GM12878 (cell line): Measurements from ENCODE around the gene OR6B3. TPM values are rescaled to one million over a fixed set of nuclear protein-coding genes. Genes with fewer than 3 reads are reported as not detected.

ENCODE experiments used
- ATAC-seq: fragments of 200-7000 bp; cut with Tn5 transposase; 3 replicates; pipeline ENCODE4 v1.9.1; 2020; ENCODE audit warnings: mild to moderate bottlenecking, moderate library complexity
- BruUV-seq: library from RNA; stranded (reverse); fragments of 400-500 nt; replicated peaks from 2 replicates; lab custom pipeline; 2021; lab: Mats Ljungman, UMichigan
- CTCF ChIA-PET: fragments of 300-600 bp; sonication (Branson Sonifier 250); formaldehyde crosslinking; extraction: SDS; loops from one replicate; lab custom pipeline; 2021; ENCODE audit warnings: inconsistent platforms; lab: Yijun Ruan, JAX
- POLR2A ChIA-PET: fragments of 350-600 bp; formaldehyde crosslinking; extraction: SDS; loops from one replicate; lab custom pipeline; 2021; ENCODE audit warnings: inconsistent platforms; lab: Charles Lee
- RAD21 ChIA-PET: fragments of 300-600 bp; sonication (Branson Sonifier 250); formaldehyde crosslinking; loops from one replicate; lab custom pipeline; 2023; ENCODE audit warnings: antibody characterized with exemption; ENCODE audit not compliant: unreplicated experiment; lab: Charles Lee
- SMC1A ChIA-PET: fragments of 300-600 bp; sonication (Branson Sonifier 250); formaldehyde crosslinking; loops from one replicate; lab custom pipeline; 2023; ENCODE audit not compliant: unreplicated experiment, uncharacterized antibody; lab: Charles Lee
- DNase-seq: peaks from one replicate; pipeline ENCODE4 v3.0.0-alpha.2; 2011; ENCODE audit warnings: low read depth, low spot score
- FAIRE-seq: peaks from 3 replicates; lab custom pipeline; 2011; peaks lifted over from hg19 to GRCh38; lab: Jason Lieb, UNC
- H2AFZ ChIP-seq: 2 replicates; pipeline ENCODE4 v1.6.0; 2011; ENCODE audit warnings: low read depth, low read length, control low read depth; ENCODE audit not compliant: control insufficient read depth
- H3K27ac ChIP-seq: 2 replicates; pipeline ENCODE4 v1.5.1; 2011; ENCODE audit warnings: control low read depth; ENCODE audit not compliant: control insufficient read depth, insufficient read depth
- H3K27me3 ChIP-seq, 2 experiments: replicated peaks in 1 of 2; 2 replicates each; pipeline versions ENCODE4 v1.6.0 to v1.6.1; 2011; ENCODE audit warnings: low read length in 1 of 2; ENCODE audit not compliant: control insufficient read depth in 2 of 2, insufficient read depth in 2 of 2
- H3K36me3 ChIP-seq, 2 experiments: 2 replicates each; pipeline ENCODE4 v1.5.1; 2011; ENCODE audit warnings: low read length in 1 of 2; ENCODE audit not compliant: control insufficient read depth in 2 of 2, insufficient read depth in 2 of 2
- H3K4me1 ChIP-seq: 2 replicates; pipeline ENCODE4 v1.6.1; 2011; ENCODE audit warnings: mild to moderate bottlenecking, low read length, moderate library complexity, mixed read lengths; ENCODE audit not compliant: control insufficient read depth, insufficient read depth
- H3K4me2 ChIP-seq: 2 replicates; pipeline ENCODE4 v1.6.0; 2011; ENCODE audit warnings: control low read depth; ENCODE audit not compliant: control insufficient read depth, insufficient read depth
- H3K4me3 ChIP-seq: fragments of 200-600 bp; sonication (generic); 2 replicates; pipeline ENCODE4 v1.5.1; 2016
- H3K79me2 ChIP-seq: 2 replicates; pipeline ENCODE4 v1.6.0; 2011; ENCODE audit warnings: low read length; ENCODE audit not compliant: control insufficient read depth, insufficient read depth
- H3K9ac ChIP-seq: 2 replicates; pipeline ENCODE4 v1.8.0; 2011; ENCODE audit warnings: low read length, control low read depth, mixed read lengths; ENCODE audit not compliant: control insufficient read depth, insufficient read depth
- H3K9me3 ChIP-seq: replicated peaks from 3 replicates; pipeline ENCODE4 v1.5.1; 2011; ENCODE audit warnings: mild to moderate bottlenecking, low read length; ENCODE audit not compliant: control insufficient read depth, insufficient read depth
- H4K20me1 ChIP-seq: 2 replicates; pipeline ENCODE4 v1.6.0; 2011; ENCODE audit not compliant: control insufficient read depth, insufficient read depth
- ATF7 ChIP-seq: fragments of 450-650 bp; IDR thresholded peaks from 2 replicates; pipeline ENCODE4 v1.6.1; 2016; ENCODE audit warnings: low read depth, mild to moderate bottlenecking
- BCL11A ChIP-seq: IDR thresholded peaks from 2 replicates; pipeline ENCODE4 v1.6.1; 2011; ENCODE audit warnings: low read depth, low read length
- FOS ChIP-seq: IDR thresholded peaks from 3 replicates; pipeline ENCODE4 v1.6.1; 2011; ENCODE audit warnings: borderline replicate concordance; ENCODE audit not compliant: insufficient read length; ENCODE audit errors: extremely low read depth
- IRF4 ChIP-seq: IDR thresholded peaks from 2 replicates; pipeline ENCODE4 v1.6.1; 2011; ENCODE audit warnings: low read depth, low read length
- KAT2A ChIP-seq: conservative IDR thresholded peaks from 2 replicates; pipeline ENCODE4 v1.6.1; 2011; ENCODE audit warnings: low read depth, low read length; ENCODE audit not compliant: control insufficient read depth
- MTA3 ChIP-seq: IDR thresholded peaks from 2 replicates; pipeline ENCODE4 v1.6.1; 2012; ENCODE audit warnings: low read length, inconsistent platforms, borderline replicate concordance
- NFXL1 ChIP-seq: fragments of 450-650 bp; IDR thresholded peaks from 2 replicates; pipeline ENCODE4 v1.6.1; 2017; ENCODE audit warnings: antibody characterized with exemption, mild to moderate bottlenecking, borderline replicate concordance
- NFYA ChIP-seq: IDR thresholded peaks from 2 replicates; pipeline ENCODE4 v1.6.1; 2011; ENCODE audit warnings: low read depth, mild to moderate bottlenecking, low read length, improper control_type of control experiment, borderline replicate concordance
- POU2F2 ChIP-seq: IDR thresholded peaks from 3 replicates; pipeline ENCODE4 v1.6.1; 2011; ENCODE audit warnings: low read depth, mild to moderate bottlenecking, low read length, borderline replicate concordance
- SIN3A ChIP-seq: IDR thresholded peaks from 2 replicates; pipeline ENCODE4 v1.6.1; 2012; ENCODE audit warnings: low read depth, low read length, improper control_type of control experiment
- WGBS: methylation state at CpG from one replicate; pipeline ENCODE4 v1.1.6; 2016; ENCODE audit warnings: low lambda C conversion rate; ENCODE audit not compliant: insufficient replicate concordance, insufficient coverage; ENCODE audit errors: missing lambda C conversion rate; 5-methylcytosine and 5-hydroxymethylcytosine counted together
- in situ Hi-C: fragments of 300-500 bp; cut with MboI; formaldehyde crosslinking; loops from 9 replicates; pipeline ENCODE4 v1.14.3; 2018; ENCODE audit warnings: mixed read lengths
- intact Hi-C: fragments of 100-400 bp; cut with micrococcal nuclease; formaldehyde crosslinking; loops from one replicate; pipeline ENCODE4 v1.14.2; 2022; ENCODE audit not compliant: unreplicated experiment
- polyA plus RNA-seq, 11 experiments: library from polyadenylated mRNA; depleted of rRNA in 4 of 11; unstranded in 6 of 11; stranded (reverse) in 5 of 11; fragments of >200 nt; fragmentation: Nextera tagmentation in 4 of 11; fragmentation: Illumina TruSeq in 1 of 11; extraction: Ambion mirVana in 4 of 11; extraction: Trizol in 1 of 11; gene quantifications; 1 replicate in 1 of 11; 2 replicates in 10 of 11; pipeline versions ENCODE4 v1.2.1 to v1.2.3, GENCODE V29; 2011 to 2016; ENCODE audit warnings: inconsistent platforms in 2 of 11, missing spikeins in 2 of 11, low read depth in 1 of 11
- total RNA-seq, 4 experiments: library from RNA; depleted of rRNA in 3 of 4; stranded (reverse); fragments of >200 nt in 3 of 4; fragmentation: Illumina TruSeq in 1 of 4; extraction: Trizol in 1 of 4; gene quantifications; 2 replicates each; pipeline versions ENCODE4 v1.2.1 to v1.2.3, GENCODE V29; 2013 to 2021

OR6B3 gene
- total and polyA plus RNA-seq, 10 of the 15 experiments (the other 5 are each of a cell fraction or from before 2014, with no cell fraction given) = not detected

DNA sequence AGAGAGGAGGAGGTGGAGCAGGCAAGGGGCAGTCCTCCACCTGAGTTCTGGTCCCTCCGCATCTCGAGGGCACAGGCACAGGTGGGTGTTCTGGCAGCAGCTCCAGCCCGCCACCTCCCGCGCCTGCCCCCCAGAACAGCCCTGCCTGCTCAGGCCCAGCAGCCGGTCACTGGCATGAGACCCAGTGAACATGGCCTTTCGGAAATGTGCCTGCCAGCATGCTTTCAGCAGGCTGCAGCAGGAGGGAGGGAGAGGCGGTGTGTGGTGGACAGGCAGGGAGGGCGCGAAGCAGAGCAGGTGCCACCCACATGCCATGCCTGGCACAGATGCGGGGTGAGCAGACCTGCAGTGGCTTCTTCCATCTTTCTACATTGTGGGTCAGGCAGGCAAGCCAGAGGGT lies 3.4 kb upstream of the OR6B3 start:
- TF ChIP-seq KAT2A = no peak
- no peak for TF ChIP-seq ATF7
- TF ChIP-seq SIN3A = no peak
- TF ChIP-seq IRF4 = no peak
- no peak for TF ChIP-seq MTA3
- no peak for TF ChIP-seq BCL11A
- no peak for TF ChIP-seq NFYA
- TF ChIP-seq FOS = no peak
- TF ChIP-seq POU2F2 = no peak
- TF ChIP-seq NFXL1 = no peak
- no peak for ATAC-seq
- SMC1A ChIA-PET = interaction anchor here (1.2 kb wide), 1 partner anchor 136 kb away, joined by 5 read pairs; no protein-coding TSS in a partner anchor

More for the DNA sequence above, 3.4 kb upstream of the OR6B3 start:
- BruUV-seq = no TSS peak
- Histone ChIP-seq H3K9ac (no peak overlapping the region), H2AFZ (no peak overlapping the region), H3K4me1 (no peaks in the 10 kb centered on the region), H3K79me2 (no peaks in the 10 kb centered on the region), H4K20me1 (no peaks in the 10 kb centered on the region), H3K27ac (no peak overlapping the region), H3K27me3 (peaks cover 0 to 2% of the 10 kb centered on the region in 2 experiments; a peak in 2 of 4 replicates), H3K36me3 (no peaks in the 10 kb centered on the region), H3K4me2 (no peak overlapping the region), H3K9me3 (no peaks in the 10 kb centered on the region), H3K4me3 (no peak overlapping the region)
- FAIRE-seq (no peak), DNase-seq (no peak)
- intact Hi-C loops (no loop called here), in situ Hi-C loops (loop anchor here (5.0 kb wide), 1 partner anchor 86 kb away; the partner anchor contains the start of gene OTOS)
- ChIA-PET CTCF (interaction anchor here (1.5 kb wide), 1 partner anchor 87 kb away, joined by 6 read pairs; no protein-coding TSS in a partner anchor), RAD21 (no interaction called here), POLR2A (no interaction called here)
- 68% methylated on average over 11 of the region's 11 CpGs for WGBS
